ACHN (cell line): ENCODE measurements around the gene RNF144A.

Experiments used
- DNase-seq: peaks from one replicate; pipeline ENCODE4 v3.0.0-alpha.2; 2015
- in situ Hi-C: cut with HindIII; loops from 2 replicates; pipeline ENCODE4 v1.10.0; 2017; ENCODE audit warnings: low sequenced_read_pairs, low pct_ligation_motif_present, low pct_unique_long_range_greater_than_20kb

RNF144A gene

GRCh38 chr2:7022492-7023385 is 105.5 kb downstream of the RNF144A start:
- in situ Hi-C loops, result no loop called here
- no peak for DNase-seq

- in situ Hi-C loops, result no loop called here
Measured at GRCh38 chr2:7023542-7023941, 106.3 kb downstream of the RNF144A start.

GRCh38 chr2:7024261-7024660 is 107.0 kb downstream of the RNF144A start:
- no peak for DNase-seq
- in situ Hi-C loops, result no loop called here

More at GRCh38 chr2:7023542-7023941, 106.3 kb downstream of the RNF144A start:
- no peak for DNase-seq

GRCh38 chr2:7025082-7025481 is 107.9 kb downstream of the RNF144A start:
- no peak for DNase-seq
- in situ Hi-C loops, result no loop called here

- in situ Hi-C loops, result no loop called here
- no peak for DNase-seq
Measured at GRCh38 chr2:7026742-7027141, 109.5 kb downstream of the RNF144A start.

- in situ Hi-C loops, result no loop called here
- DNase-seq, result no peak
Measured at GRCh38 chr2:7027411-7027810, 110.2 kb downstream of the RNF144A start.

- no peak for DNase-seq
- in situ Hi-C loops, result no loop called here
Measured at GRCh38 chr2:7027956-7028655, 110.9 kb downstream of the RNF144A start.

- in situ Hi-C loops, result no loop called here
- DNase-seq, result no peak
Measured at GRCh38 chr2:7028846-7029245, 111.6 kb downstream of the RNF144A start.

- no peak for DNase-seq
- in situ Hi-C loops, result no loop called here
Measured at GRCh38 chr2:7029291-7030059, 112.3 kb downstream of the RNF144A start.

GRCh38 chr2:7030810-7031209 is 113.6 kb downstream of the RNF144A start:
- no peak for DNase-seq

GRCh38 chr2:7031547-7032245 is 114.5 kb downstream of the RNF144A start:
- in situ Hi-C loops, result no loop called here
- DNase-seq, result no peak

More at GRCh38 chr2:7030810-7031209, 113.6 kb downstream of the RNF144A start:
- in situ Hi-C loops, result no loop called here

GRCh38 chr2:7032371-7032770 is 115.2 kb downstream of the RNF144A start:
- in situ Hi-C loops, result no loop called here
- DNase-seq, result no peak

GRCh38 chr2:7033136-7033960 is 116.1 kb downstream of the RNF144A start:
- no peak for DNase-seq

GRCh38 chr2:7034303-7034702 is 117.1 kb downstream of the RNF144A start:
- no peak for DNase-seq

More at GRCh38 chr2:7033136-7033960, 116.1 kb downstream of the RNF144A start:
- in situ Hi-C loops, result no loop called here

GRCh38 chr2:7035884-7036283 is 118.7 kb downstream of the RNF144A start:
- DNase-seq, result no peak
- in situ Hi-C loops, result no loop called here

More at GRCh38 chr2:7034303-7034702, 117.1 kb downstream of the RNF144A start:
- in situ Hi-C loops, result no loop called here

GRCh38 chr2:7037340-7038333 is 120.4 kb downstream of the RNF144A start:
- peak; percentile 52 for DNase-seq
- in situ Hi-C loops, result no loop called here
